Measurements from ENCODE around the gene ECEL1.

DNA sequence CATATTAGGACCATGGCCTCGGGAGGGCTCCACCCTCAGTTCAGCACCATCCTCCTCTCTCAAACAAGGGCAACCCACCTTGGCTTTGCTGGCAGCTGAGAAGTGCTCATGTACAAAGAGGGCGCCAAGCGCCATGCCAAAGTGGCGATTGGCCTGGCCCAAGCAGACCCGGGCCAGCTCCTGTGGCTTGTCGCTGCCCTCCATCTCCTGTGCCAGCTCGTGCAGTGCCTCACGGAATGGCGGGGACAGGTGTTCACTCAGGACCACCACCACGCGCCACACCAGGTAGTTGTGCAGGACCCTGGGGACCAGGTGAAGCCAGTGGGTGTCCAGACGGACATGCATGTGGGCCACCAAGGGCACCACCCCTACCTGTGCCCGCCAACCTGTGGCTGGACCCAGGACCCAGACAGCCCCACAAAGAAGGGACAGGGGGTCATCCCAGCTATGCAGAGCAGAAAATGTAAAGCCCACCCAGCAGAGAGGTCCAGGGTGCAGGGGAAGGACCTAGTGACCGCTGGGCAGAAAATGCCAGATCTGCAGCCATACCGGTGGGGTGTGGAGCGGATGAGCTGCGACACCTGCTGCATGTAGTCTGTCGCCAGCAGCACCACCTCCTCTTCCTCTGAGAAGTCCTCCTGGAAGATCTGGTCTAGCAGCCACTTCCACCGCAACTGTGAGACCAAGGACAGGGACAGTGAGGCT lies 3.6 kb downstream of the ECEL1 start:
- TF ChIP-seq EZH2 (IDR thresholded peaks at IDR 0.05; ENCODE audit: borderline replicate concordance, insufficient read depth, low read depth, low read length, poor library complexity, severe bottlenecking) = no peak
- TF ChIP-seq, protein P1, sequence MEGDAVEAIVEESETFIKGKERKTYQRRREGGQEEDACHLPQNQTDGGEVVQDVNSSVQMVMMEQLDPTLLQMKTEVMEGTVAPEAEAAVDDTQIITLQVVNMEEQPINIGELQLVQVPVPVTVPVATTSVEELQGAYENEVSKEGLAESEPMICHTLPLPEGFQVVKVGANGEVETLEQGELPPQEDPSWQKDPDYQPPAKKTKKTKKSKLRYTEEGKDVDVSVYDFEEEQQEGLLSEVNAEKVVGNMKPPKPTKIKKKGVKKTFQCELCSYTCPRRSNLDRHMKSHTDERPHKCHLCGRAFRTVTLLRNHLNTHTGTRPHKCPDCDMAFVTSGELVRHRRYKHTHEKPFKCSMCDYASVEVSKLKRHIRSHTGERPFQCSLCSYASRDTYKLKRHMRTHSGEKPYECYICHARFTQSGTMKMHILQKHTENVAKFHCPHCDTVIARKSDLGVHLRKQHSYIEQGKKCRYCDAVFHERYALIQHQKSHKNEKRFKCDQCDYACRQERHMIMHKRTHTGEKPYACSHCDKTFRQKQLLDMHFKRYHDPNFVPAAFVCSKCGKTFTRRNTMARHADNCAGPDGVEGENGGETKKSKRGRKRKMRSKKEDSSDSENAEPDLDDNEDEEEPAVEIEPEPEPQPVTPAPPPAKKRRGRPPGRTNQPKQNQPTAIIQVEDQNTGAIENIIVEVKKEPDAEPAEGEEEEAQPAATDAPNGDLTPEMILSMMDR (IDR thresholded peaks at IDR 0.05) = no peak

All from B cell (primary cell).